ENCODE data around the gene EPB41L3.

GRCh38 chr18:5449858-5450509, 93.8 kb downstream of the EPB41L3 start:
- TF ChIP-seq, protein P1, sequence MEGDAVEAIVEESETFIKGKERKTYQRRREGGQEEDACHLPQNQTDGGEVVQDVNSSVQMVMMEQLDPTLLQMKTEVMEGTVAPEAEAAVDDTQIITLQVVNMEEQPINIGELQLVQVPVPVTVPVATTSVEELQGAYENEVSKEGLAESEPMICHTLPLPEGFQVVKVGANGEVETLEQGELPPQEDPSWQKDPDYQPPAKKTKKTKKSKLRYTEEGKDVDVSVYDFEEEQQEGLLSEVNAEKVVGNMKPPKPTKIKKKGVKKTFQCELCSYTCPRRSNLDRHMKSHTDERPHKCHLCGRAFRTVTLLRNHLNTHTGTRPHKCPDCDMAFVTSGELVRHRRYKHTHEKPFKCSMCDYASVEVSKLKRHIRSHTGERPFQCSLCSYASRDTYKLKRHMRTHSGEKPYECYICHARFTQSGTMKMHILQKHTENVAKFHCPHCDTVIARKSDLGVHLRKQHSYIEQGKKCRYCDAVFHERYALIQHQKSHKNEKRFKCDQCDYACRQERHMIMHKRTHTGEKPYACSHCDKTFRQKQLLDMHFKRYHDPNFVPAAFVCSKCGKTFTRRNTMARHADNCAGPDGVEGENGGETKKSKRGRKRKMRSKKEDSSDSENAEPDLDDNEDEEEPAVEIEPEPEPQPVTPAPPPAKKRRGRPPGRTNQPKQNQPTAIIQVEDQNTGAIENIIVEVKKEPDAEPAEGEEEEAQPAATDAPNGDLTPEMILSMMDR (IDR thresholded peaks at IDR 0.05; ENCODE audit: low read depth, low read length), result no peak
- no peak for TF ChIP-seq EZH2phosphoT487 (IDR thresholded peaks at IDR 0.05; ENCODE audit: low read depth)

Measured in OCI-LY3 (cell line).